Caco-2 (cell line): ENCODE results near the gene VSX2. TPM values are rescaled to one million over a fixed set of nuclear protein-coding genes. Genes with fewer than 3 reads are reported as not detected.

Experiments used
- BruUV-seq: library from RNA; stranded (reverse); fragments of 400-500 nt; replicated peaks from 2 replicates; lab custom pipeline; 2021; lab: Mats Ljungman, UMichigan
- CTCF ChIA-PET: fragments of 300-600 bp; sonication (Branson Sonifier 250); formaldehyde crosslinking; loops from one replicate; lab custom pipeline; 2022; ENCODE audit warnings: antibody characterized with exemption; lab: Charles Lee
- POLR2A ChIA-PET: fragments of 300-600 bp; sonication (Branson Sonifier 250); formaldehyde crosslinking; loops from one replicate; lab custom pipeline; 2022; ENCODE audit warnings: antibody characterized with exemption; lab: Charles Lee
- DNase-seq, 2 experiments: peaks; one replicate each; pipeline versions ENCODE4 v3.0.0 to v3.0.0-alpha.2; 2020 to 2022
- H3K27me3 ChIP-seq: replicated peaks from 2 replicates; pipeline ENCODE4 v1.6.0; 2011; ENCODE audit warnings: low read length; ENCODE audit not compliant: control insufficient read depth, insufficient read depth
- H3K36me3 ChIP-seq: 2 replicates; pipeline ENCODE4 v1.5.1; 2011; ENCODE audit warnings: low read length; ENCODE audit not compliant: control insufficient read depth, insufficient read depth
- H3K4me1 ChIP-seq: fragments of 250-450 bp; sonication (Bioruptor Pico); 2 replicates; pipeline ENCODE4 v1.5.1; 2020; ENCODE audit warnings: mild to moderate bottlenecking
- H3K4me3 ChIP-seq: 2 replicates; pipeline ENCODE4 v1.5.1; 2011; ENCODE audit warnings: low read depth, mild to moderate bottlenecking, control low read depth, low read length
- H3K9me3 ChIP-seq: fragments of 250-450 bp; sonication (Bioruptor Pico); 2 replicates; pipeline ENCODE4 v1.5.1; 2020; ENCODE audit warnings: mild to moderate bottlenecking, moderate library complexity
- H3K27ac Mint-ChIP-seq: one replicate; pipeline ENCODE4 v1.8.0; 2022; ENCODE audit warnings: mixed read lengths; ENCODE audit not compliant: unreplicated experiment
- H3K27me3 Mint-ChIP-seq: one replicate; pipeline ENCODE4 v1.8.0; 2022; ENCODE audit warnings: mixed read lengths; ENCODE audit not compliant: insufficient read depth, unreplicated experiment
- H3K36me3 Mint-ChIP-seq: one replicate; pipeline ENCODE4 v1.8.0; 2022; ENCODE audit warnings: mild to moderate bottlenecking, mixed read lengths; ENCODE audit not compliant: insufficient read depth, unreplicated experiment
- H3K4me1 Mint-ChIP-seq: one replicate; pipeline ENCODE4 v1.8.0; 2022; ENCODE audit warnings: low read depth, mixed read lengths; ENCODE audit not compliant: unreplicated experiment
- H3K4me3 Mint-ChIP-seq: one replicate; pipeline ENCODE4 v1.8.0; 2022; ENCODE audit warnings: mild to moderate bottlenecking, moderate library complexity, mixed read lengths; ENCODE audit not compliant: unreplicated experiment
- H3K9me3 Mint-ChIP-seq: one replicate; pipeline ENCODE4 v1.8.0; 2022; ENCODE audit warnings: mixed read lengths; ENCODE audit not compliant: unreplicated experiment
- CTCF ChIP-seq, 2 experiments: fragments of 200-600 bp in 1 of 2; IDR thresholded peaks; 1 replicate in 1 of 2; 2 replicates in 1 of 2; pipeline versions ENCODE4 v1.5.1 to v1.8.0; 2011 to 2022; ENCODE audit warnings: antibody characterized with exemption in 1 of 2, control low read depth in 1 of 2, inconsistent platforms in 1 of 2, low read depth in 1 of 2, low read length in 1 of 2, mild to moderate bottlenecking in 1 of 2, moderate library complexity in 1 of 2; ENCODE audit not compliant: insufficient read depth in 1 of 2, severe bottlenecking in 1 of 2, unreplicated experiment in 1 of 2
- intact Hi-C: fragments of 100-400 bp; cut with micrococcal nuclease; formaldehyde crosslinking; loops from one replicate; pipeline ENCODE4 v1.10.0; 2022; ENCODE audit not compliant: unreplicated experiment
- total RNA-seq: library from RNA; stranded (reverse); gene quantifications from 2 replicates; pipeline ENCODE4 v1.2.3, GENCODE V29; 2022

VSX2 gene
- total RNA-seq, 1 experiment from 2014 or later, result not detected

GRCh38 chr14:74257078-74257940, 18.1 kb downstream of the VSX2 start:
- H3K27ac Mint-ChIP-seq, result no peak overlapping the region
- POLR2A ChIA-PET, result interaction anchor here (0.6 kb wide), 1 partner anchor 731 kb away, joined by 3 read pairs; no protein-coding TSS in a partner anchor
- TF ChIP-seq CTCF (IDR thresholded peaks at IDR 0.05; ENCODE audit: insufficient read depth in 1 of 2, low read depth in 1 of 2, low read length in 1 of 2, severe bottlenecking in 1 of 2, unreplicated experiment in 1 of 2), result peak; percentile 66 to 97
- Histone ChIP-seq H3K9me3 (no peaks in the 10 kb centered on the region), H3K4me1 (0 out of 2 replicates have a peak, but pooled peaks cover 4% of the 10 kb centered on the region), H3K4me3 (peak overlapping the region; percentile 59), H3K36me3 (no peaks in the 10 kb centered on the region), H3K27me3 (peaks cover 1% of the 10 kb centered on the region; the same call in 1 of the 2 replicates)
- peak in 1 of 2 experiments; percentile 50 for DNase-seq
- no peaks in the 10 kb centered on the region for H3K36me3 Mint-ChIP-seq
- H3K4me1 Mint-ChIP-seq, result no peaks in the 10 kb centered on the region
- no TSS peak for BruUV-seq
- peak overlapping the region; percentile 63 for H3K4me3 Mint-ChIP-seq
- intact Hi-C loops, result no loop called here
- no peaks in the 10 kb centered on the region for H3K27me3 Mint-ChIP-seq
- CTCF ChIA-PET, result interaction anchor here (0.5 to 0.8 kb wide), 6 partner anchors 16 to 666 kb away, joined by 3 to 4 read pairs (median 3); partner anchors contain the start of gene ZNF410
- no peaks in the 10 kb centered on the region for H3K9me3 Mint-ChIP-seq

- 0 out of 2 replicates have a peak, but pooled peaks cover 4% of the 10 kb centered on the region for H3K4me1 ChIP-seq
- no peaks in the 10 kb centered on the region for H3K36me3 Mint-ChIP-seq
- ChIA-PET POLR2A (interaction anchor here (0.6 kb wide), 2 partner anchors 236 to 731 kb away, joined by 3 to 7 read pairs; partner anchors contain the start of gene ISCA2), CTCF (interaction anchor here (0.6 to 0.8 kb wide), 8 partner anchors 17 to 666 kb away, joined by 3 to 4 read pairs (median 4); partner anchors contain the start of gene ZNF410)
- H3K4me3 Mint-ChIP-seq, result peak overlapping the region; percentile 63
- H3K4me3 ChIP-seq, result peak overlapping the region; percentile 59
- intact Hi-C loops, result no loop called here
- H3K9me3 ChIP-seq, result no peaks in the 10 kb centered on the region
- peaks cover 1% of the 10 kb centered on the region; the same call in 1 of the 2 replicates for H3K27me3 ChIP-seq
- no TSS peak for BruUV-seq
- no peak for DNase-seq
- TF ChIP-seq CTCF (IDR thresholded peaks at IDR 0.05; ENCODE audit: insufficient read depth in 1 of 2, low read depth in 1 of 2, low read length in 1 of 2, severe bottlenecking in 1 of 2, unreplicated experiment in 1 of 2), result no peak
- no peaks in the 10 kb centered on the region for H3K4me1 Mint-ChIP-seq
- no peaks in the 10 kb centered on the region for H3K9me3 Mint-ChIP-seq
- H3K27ac Mint-ChIP-seq, result no peak overlapping the region
- no peaks in the 10 kb centered on the region for H3K36me3 ChIP-seq
- no peaks in the 10 kb centered on the region for H3K27me3 Mint-ChIP-seq
Measured at GRCh38 chr14:74257941-74258763, 18.9 kb downstream of the VSX2 start.

- H3K27ac Mint-ChIP-seq, result no peak overlapping the region
- POLR2A ChIA-PET, result interaction anchor here (0.6 kb wide), 1 partner anchor 235 kb away, joined by 7 read pairs; the partner anchor contains the start of gene ISCA2
- no peaks in the 10 kb centered on the region for H3K4me1 Mint-ChIP-seq
- no peak overlapping the region for H3K4me3 ChIP-seq
- BruUV-seq, result no TSS peak
- H3K27me3 Mint-ChIP-seq, result no peaks in the 10 kb centered on the region
- H3K36me3 ChIP-seq, result no peaks in the 10 kb centered on the region
- CTCF ChIA-PET, result interaction anchor here (0.6 to 0.7 kb wide), 2 partner anchors 158 to 227 kb away, joined by 4 read pairs; no protein-coding TSS in a partner anchor
- H3K9me3 Mint-ChIP-seq, result no peaks in the 10 kb centered on the region
- peak overlapping the region; percentile 55 for H3K4me3 Mint-ChIP-seq
- no peak for DNase-seq
- 0 out of 2 replicates have a peak, but pooled peaks cover 4% of the 10 kb centered on the region for H3K4me1 ChIP-seq
- TF ChIP-seq CTCF (IDR thresholded peaks at IDR 0.05; ENCODE audit: insufficient read depth in 1 of 2, low read depth in 1 of 2, low read length in 1 of 2, severe bottlenecking in 1 of 2, unreplicated experiment in 1 of 2), result no peak
- intact Hi-C loops, result no loop called here
- peaks cover 1% of the 10 kb centered on the region; the same call in 1 of the 2 replicates for H3K27me3 ChIP-seq
- H3K36me3 Mint-ChIP-seq, result no peaks in the 10 kb centered on the region
- no peaks in the 10 kb centered on the region for H3K9me3 ChIP-seq
Measured at GRCh38 chr14:74258764-74259035, 19.5 kb downstream of the VSX2 start.
